IMR-90 (cell line): Measurements from ENCODE around the gene URB1. TPM values are rescaled to one million over a fixed set of nuclear protein-coding genes. Genes with fewer than 3 reads are reported as not detected.

Experiments
- ATAC-seq: fragments of 200-7000 bp; cut with Tn5 transposase; 2 replicates; pipeline ENCODE4 v1.9.1; 2020; ENCODE audit warnings: low read depth, mild to moderate bottlenecking, moderate library complexity
- BruUV-seq: library from RNA; stranded (reverse); fragments of 400-500 nt; replicated peaks from 2 replicates; lab custom pipeline; 2021; lab: Mats Ljungman, UMichigan
- CTCF ChIA-PET: fragments of 300-600 bp; formaldehyde crosslinking; extraction: SDS; loops from one replicate; lab custom pipeline; 2021; ENCODE audit warnings: antibody characterized with exemption; lab: Yijun Ruan, JAX
- POLR2A ChIA-PET: fragments of 300-600 bp; sonication (Branson Sonifier 250); formaldehyde crosslinking; loops from one replicate; lab custom pipeline; 2022; ENCODE audit warnings: antibody characterized with exemption; ENCODE audit not compliant: unreplicated experiment; lab: Charles Lee
- DNase-seq: peaks from one replicate; pipeline ENCODE4 v3.0.0; 2013
- H2AFZ ChIP-seq: replicated peaks from 2 replicates; pipeline ENCODE3; 2013; ENCODE audit warnings: low read length, mild to moderate bottlenecking; ENCODE audit not compliant: poor library complexity
- H2AK5ac ChIP-seq: 2 replicates; pipeline ENCODE4 v1.6.1; 2013; ENCODE audit warnings: low read depth, low read length, inconsistent platforms
- H2AK9ac ChIP-seq: replicated peaks from 2 replicates; pipeline ENCODE3; 2013; ENCODE audit warnings: mild to moderate bottlenecking, low read depth, low read length, moderate library complexity; ENCODE audit not compliant: poor library complexity
- H2BK120ac ChIP-seq: 2 replicates; pipeline ENCODE4 v1.6.1; 2013; ENCODE audit warnings: low read depth, low read length, inconsistent platforms
- H2BK15ac ChIP-seq: 3 replicates; pipeline ENCODE4 v1.6.1; 2013; ENCODE audit warnings: low read depth, low read length, inconsistent platforms
- H2BK20ac ChIP-seq: 2 replicates; pipeline ENCODE4 v1.6.1; 2013; ENCODE audit warnings: low read depth, mild to moderate bottlenecking, inconsistent platforms, low read length, moderate library complexity
- H2BK5ac ChIP-seq: 2 replicates; pipeline ENCODE4 v1.6.1; 2013; ENCODE audit warnings: mild to moderate bottlenecking, low read depth, low read length, inconsistent platforms; ENCODE audit not compliant: poor library complexity, severe bottlenecking
- H3K14ac ChIP-seq: replicated peaks from 2 replicates; pipeline ENCODE4 v1.6.1; 2013; ENCODE audit warnings: low read depth, low read length, inconsistent platforms
- H3K18ac ChIP-seq: 2 replicates; pipeline ENCODE4 v1.6.1; 2013; ENCODE audit warnings: low read depth, low read length, control low read depth
- H3K23ac ChIP-seq: 2 replicates; pipeline ENCODE4 v1.6.1; 2013; ENCODE audit warnings: low read depth, low read length, inconsistent platforms
- H3K27ac ChIP-seq: 2 replicates; pipeline ENCODE4 v1.5.1; 2013; ENCODE audit warnings: mild to moderate bottlenecking, control low read depth, low read length; ENCODE audit not compliant: insufficient read depth
- H3K27me3 ChIP-seq: 2 replicates; pipeline ENCODE4 v1.6.1; 2013; ENCODE audit warnings: low read length; ENCODE audit not compliant: control insufficient read depth, insufficient read depth
- H3K36me3 ChIP-seq: 2 replicates; pipeline ENCODE4 v1.6.1; 2013; ENCODE audit warnings: low read length, mixed read lengths; ENCODE audit not compliant: control insufficient read depth, insufficient read depth
- H3K4ac ChIP-seq: 2 replicates; pipeline ENCODE4 v1.6.1; 2013; ENCODE audit warnings: low read depth, low read length, inconsistent platforms
- H3K4me1 ChIP-seq: 2 replicates; pipeline ENCODE4 v1.6.1; 2013; ENCODE audit warnings: low read length, mixed read lengths; ENCODE audit not compliant: control insufficient read depth, insufficient read depth
- H3K4me2 ChIP-seq: 2 replicates; pipeline ENCODE4 v1.6.1; 2013; ENCODE audit warnings: low read depth, mild to moderate bottlenecking, control low read depth, low read length, moderate library complexity
- H3K4me3 ChIP-seq: 2 replicates; pipeline ENCODE4 v1.5.1; 2013; ENCODE audit warnings: low read depth, mild to moderate bottlenecking, control low read depth, low read length, moderate library complexity; ENCODE audit not compliant: insufficient read depth
- H3K56ac ChIP-seq: 2 replicates; pipeline ENCODE4 v1.6.1; 2013; ENCODE audit warnings: low read length, inconsistent platforms; ENCODE audit not compliant: insufficient read depth; ENCODE audit errors: extremely low read depth
- H3K79me1 ChIP-seq, 2 experiments: 2 replicates each; pipeline ENCODE4 v1.6.1; 2013; ENCODE audit warnings: low read length in 2 of 2, inconsistent platforms in 1 of 2, low read depth in 1 of 2
- H3K9ac ChIP-seq: 2 replicates; pipeline ENCODE4 v1.6.1; 2013; ENCODE audit warnings: low read depth, low read length, control low read depth
- H3K9me1 ChIP-seq: 2 replicates; pipeline ENCODE4 v1.6.1; 2013; ENCODE audit warnings: low read length, inconsistent platforms; ENCODE audit not compliant: insufficient read depth
- H3K9me3 ChIP-seq: 2 replicates; pipeline ENCODE4 v1.6.1; 2013; ENCODE audit warnings: low read length; ENCODE audit not compliant: control insufficient read depth, insufficient read depth
- H4K20me1 ChIP-seq: 2 replicates; pipeline ENCODE4 v1.6.1; 2013; ENCODE audit warnings: low read length, inconsistent platforms; ENCODE audit not compliant: insufficient read depth
- H4K5ac ChIP-seq: 2 replicates; pipeline ENCODE4 v1.6.1; 2013; ENCODE audit warnings: mild to moderate bottlenecking, low read depth, low read length, control low read depth
- H4K8ac ChIP-seq, 2 experiments: 2 replicates each; pipeline ENCODE4 v1.6.1; 2013; ENCODE audit warnings: low read depth in 2 of 2, low read length in 2 of 2, control low read depth in 1 of 2, inconsistent platforms in 1 of 2
- H4K91ac ChIP-seq: 2 replicates; pipeline ENCODE4 v1.6.1; 2013; ENCODE audit warnings: low read depth, low read length, inconsistent platforms; ENCODE audit not compliant: insufficient read depth
- BHLHE40 ChIP-seq: fragments of 150-350 bp; IDR thresholded peaks from 2 replicates; pipeline ENCODE4 v1.6.1; 2016; ENCODE audit warnings: mild to moderate bottlenecking, low read depth, low read length
- MAFK ChIP-seq: IDR thresholded peaks from 2 replicates; pipeline ENCODE4 v1.6.1; 2012; ENCODE audit warnings: low read depth, low read length, improper control_type of control experiment
- MXI1 ChIP-seq: IDR thresholded peaks from 2 replicates; pipeline ENCODE4 v1.6.1; 2012; ENCODE audit warnings: low read depth, mild to moderate bottlenecking, low read length, moderate library complexity, borderline replicate concordance
- RFX5 ChIP-seq: IDR thresholded peaks from 2 replicates; pipeline ENCODE4 v1.8.0; 2012; ENCODE audit warnings: low read depth, mild to moderate bottlenecking, low read length, moderate library complexity
- WGBS, 2 experiments: methylation state at CpG; one replicate each; pipeline versions ENCODE4 v1.1.5 to v1.1.7; 2013; ENCODE audit warnings: missing lambda C conversion rate in 2 of 2; ENCODE audit not compliant: insufficient read length in 1 of 2; ENCODE audit errors: extremely low coverage in 2 of 2; 5-methylcytosine and 5-hydroxymethylcytosine counted together
- dilution Hi-C: fragments of 300-500 bp; cut with HindIII; formaldehyde crosslinking; loops from one replicate; pipeline ENCODE4 v1.14.3; 2018; ENCODE audit warnings: low sequenced_read_pairs; ENCODE audit not compliant: unreplicated experiment
- in situ Hi-C: fragments of 300-500 bp; cut with MboI; formaldehyde crosslinking; loops from 3 replicates; pipeline ENCODE4 v1.14.3; 2019; ENCODE audit warnings: low sequenced_read_pairs, inconsistent platforms, mixed read lengths
- intact Hi-C: fragments of 100-400 bp; cut with micrococcal nuclease; formaldehyde crosslinking; loops from 2 replicates; pipeline ENCODE4 v1.10.0; 2022
- polyA plus RNA-seq, 3 experiments: library from polyadenylated mRNA; depleted of rRNA; stranded (reverse); fragments of >200 nt; gene quantifications; 2 replicates each; pipeline ENCODE4 v1.2.3, GENCODE V29; 2012; ENCODE audit warnings: low replicate concordance in 1 of 3
- total RNA-seq: library from RNA; depleted of rRNA; stranded (reverse); fragments of >200 nt; gene quantifications from 2 replicates; pipeline ENCODE4 v1.2.3, GENCODE V29; 2012
- TF ChIP-seq, protein P1 (sequence below): fragments of 150-350 bp; IDR thresholded peaks from 2 replicates; pipeline ENCODE4 v1.6.1; 2017; ENCODE audit warnings: mild to moderate bottlenecking, antibody characterized with exemption, low read length, low read depth
- TF ChIP-seq, protein P2 (sequence below): conservative IDR thresholded peaks from 2 replicates; pipeline ENCODE4 v1.5.1; 2012; ENCODE audit warnings: mild to moderate bottlenecking, low read depth, low read length, improper control_type of control experiment

Gene URB1
- total and polyA plus RNA-seq, 2 of the 4 experiments (the other 2 are of a cell fraction), result 9.2 to 12.7 TPM

DNA sequence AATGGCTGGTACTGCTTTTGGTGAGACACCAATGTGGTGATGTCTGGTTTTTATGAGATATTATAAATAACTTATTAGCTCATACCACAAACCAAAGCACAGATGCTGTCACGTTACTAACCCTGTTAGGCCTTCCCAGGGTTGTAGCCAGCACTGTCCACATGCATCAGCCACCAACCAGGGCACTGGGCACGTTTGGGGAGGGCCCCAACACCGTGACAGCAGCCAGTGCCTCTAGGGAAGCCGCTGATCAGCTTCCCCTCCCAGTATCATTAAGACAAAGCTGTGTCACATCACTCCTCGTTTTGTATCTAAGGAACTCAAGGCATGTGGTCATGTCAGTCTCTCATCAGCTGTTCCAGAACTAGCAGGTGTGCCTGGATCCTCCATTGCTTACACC, 13.9 kb downstream of the URB1 start:
- CTCF ChIA-PET, result no interaction called here
- dilution Hi-C loops, result no loop called here
- no TSS peak for BruUV-seq

More for the DNA sequence above, 13.9 kb downstream of the URB1 start:
- Histone ChIP-seq H3K9me3 (no peaks in the 10 kb centered on the region), H2BK20ac (no peak overlapping the region), H3K23ac (no peak overlapping the region), H3K4me2 (no peak overlapping the region), H3K27ac (no peak overlapping the region), H3K9me1 (no peaks in the 10 kb centered on the region; the same call in 1 of the 2 replicates), H3K4ac (no peak overlapping the region), H4K20me1 (no peaks in the 10 kb centered on the region), H3K4me3 (no peak overlapping the region), H3K9ac (no peak overlapping the region), H2AK5ac (no peak overlapping the region), H4K8ac (no peak overlapping the region), H2AK9ac (peak overlapping the region; percentile 46), H3K4me1 (peaks cover 4% of the 10 kb centered on the region), H3K18ac (no peak overlapping the region), H4K91ac (no peak overlapping the region), H2AFZ (no peak overlapping the region), H2BK120ac (no peak overlapping the region), H2BK15ac (no peak overlapping the region), H3K56ac (no peak overlapping the region), H4K5ac (no peak overlapping the region), H3K14ac (no peak overlapping the region), H3K27me3 (no peaks in the 10 kb centered on the region), H3K79me1 (peaks cover 29 to 59% of the 10 kb centered on the region in 2 experiments), H3K36me3 (peaks cover 45% of the 10 kb centered on the region), H2BK5ac (no peak overlapping the region)
- POLR2A ChIA-PET, result no interaction called here
- 40% methylated on average over 1 of the region's 5 CpGs; no CpG with 5 or more reads in 1 of the 2 experiments for whole genome bisulfite sequencing, 2 experiments
- TF ChIP-seq, protein P1, sequence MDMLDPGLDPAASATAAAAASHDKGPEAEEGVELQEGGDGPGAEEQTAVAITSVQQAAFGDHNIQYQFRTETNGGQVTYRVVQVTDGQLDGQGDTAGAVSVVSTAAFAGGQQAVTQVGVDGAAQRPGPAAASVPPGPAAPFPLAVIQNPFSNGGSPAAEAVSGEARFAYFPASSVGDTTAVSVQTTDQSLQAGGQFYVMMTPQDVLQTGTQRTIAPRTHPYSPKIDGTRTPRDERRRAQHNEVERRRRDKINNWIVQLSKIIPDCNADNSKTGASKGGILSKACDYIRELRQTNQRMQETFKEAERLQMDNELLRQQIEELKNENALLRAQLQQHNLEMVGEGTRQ, result no peak
- TF ChIP-seq, protein P2, sequence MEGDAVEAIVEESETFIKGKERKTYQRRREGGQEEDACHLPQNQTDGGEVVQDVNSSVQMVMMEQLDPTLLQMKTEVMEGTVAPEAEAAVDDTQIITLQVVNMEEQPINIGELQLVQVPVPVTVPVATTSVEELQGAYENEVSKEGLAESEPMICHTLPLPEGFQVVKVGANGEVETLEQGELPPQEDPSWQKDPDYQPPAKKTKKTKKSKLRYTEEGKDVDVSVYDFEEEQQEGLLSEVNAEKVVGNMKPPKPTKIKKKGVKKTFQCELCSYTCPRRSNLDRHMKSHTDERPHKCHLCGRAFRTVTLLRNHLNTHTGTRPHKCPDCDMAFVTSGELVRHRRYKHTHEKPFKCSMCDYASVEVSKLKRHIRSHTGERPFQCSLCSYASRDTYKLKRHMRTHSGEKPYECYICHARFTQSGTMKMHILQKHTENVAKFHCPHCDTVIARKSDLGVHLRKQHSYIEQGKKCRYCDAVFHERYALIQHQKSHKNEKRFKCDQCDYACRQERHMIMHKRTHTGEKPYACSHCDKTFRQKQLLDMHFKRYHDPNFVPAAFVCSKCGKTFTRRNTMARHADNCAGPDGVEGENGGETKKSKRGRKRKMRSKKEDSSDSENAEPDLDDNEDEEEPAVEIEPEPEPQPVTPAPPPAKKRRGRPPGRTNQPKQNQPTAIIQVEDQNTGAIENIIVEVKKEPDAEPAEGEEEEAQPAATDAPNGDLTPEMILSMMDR, result no peak
- TF ChIP-seq BHLHE40 (no peak), MAFK (no peak), MXI1 (no peak), RFX5 (no peak)
- intact Hi-C loops (no loop called here), in situ Hi-C loops (loop anchor here (25.0 kb wide), 1 partner anchor 358 kb away; the partner anchor contains the start of gene SYNJ1)
- ATAC-seq (no peak), DNase-seq (no peak)
